ENCODE results near the gene CDC20B.

The CDC20B gene, protein sequence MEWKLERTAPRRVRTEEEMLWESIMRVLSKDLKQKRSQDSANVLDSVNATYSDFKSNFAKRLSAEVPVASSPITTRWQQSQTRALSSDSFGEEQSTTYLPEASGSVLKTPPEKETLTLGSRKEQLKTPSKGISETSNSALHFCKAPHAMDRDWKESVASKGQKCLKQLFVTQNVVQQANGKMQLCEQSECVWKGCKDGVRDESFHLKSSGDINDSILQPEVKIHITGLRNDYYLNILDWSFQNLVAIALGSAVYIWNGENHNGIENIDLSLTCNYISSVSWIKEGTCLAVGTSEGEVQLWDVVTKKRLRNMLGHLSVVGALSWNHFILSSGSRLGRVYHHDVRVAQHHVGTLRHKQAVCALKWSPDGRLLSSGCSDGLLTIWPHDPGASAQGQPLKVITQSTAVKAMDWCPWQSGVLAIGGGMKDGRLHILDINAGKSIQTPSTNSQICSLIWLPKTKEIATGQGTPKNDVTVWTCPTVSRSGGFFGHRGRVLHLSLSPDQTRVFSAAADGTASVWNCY

DNA sequence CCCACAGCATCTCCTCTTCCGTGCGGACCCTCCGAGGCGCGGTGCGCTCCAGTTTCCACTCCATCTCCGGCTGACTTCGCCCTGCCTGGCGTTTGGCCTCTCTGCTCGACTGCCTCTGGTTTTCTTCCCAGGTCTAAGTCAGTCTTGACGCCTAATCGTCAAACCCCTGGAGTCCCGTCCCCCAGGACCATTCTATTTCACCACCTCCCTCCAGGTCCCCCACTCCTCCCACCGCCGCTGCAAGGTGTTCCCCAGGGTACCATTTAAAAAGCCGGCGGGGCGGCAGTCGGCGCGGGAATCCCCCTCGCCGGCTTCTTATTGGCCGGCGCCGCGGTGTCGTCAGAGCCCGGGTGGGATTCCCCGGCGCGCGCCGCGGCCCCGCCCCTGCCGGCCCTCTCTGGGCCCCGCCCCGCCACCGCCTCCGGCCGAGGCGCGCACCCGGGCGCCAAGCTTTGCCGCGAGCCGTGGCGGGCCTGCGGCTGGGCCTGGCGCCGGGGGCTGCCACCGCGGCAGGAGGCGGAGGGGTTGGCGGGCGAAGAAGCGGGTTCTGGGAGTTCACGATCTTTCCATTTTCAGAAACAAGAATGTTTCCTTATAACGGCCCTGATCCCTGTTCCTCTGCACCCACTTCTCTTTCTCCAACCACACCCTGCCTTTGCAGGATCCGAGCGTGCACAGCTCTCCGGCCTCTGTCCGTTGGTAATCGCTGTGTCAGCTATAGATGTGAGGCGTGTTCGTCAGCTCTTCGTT, at the start of gene CDC20B:
CDC20B (minus strand) TSS at position 241 of the 750 bp plus-strand sequence; CDS start at position 64, 177 bp downstream.
- peak within 1 kb of the TSS; percentile 50 for H3K27ac ChIP-seq
- peak within 1 kb of the TSS; percentile 93 for H3K4me2 ChIP-seq
- no peaks in the 10 kb centered on the region for H4K20me1 ChIP-seq (ENCODE audit: insufficient read depth)
- TF ChIP-seq, protein P1, sequence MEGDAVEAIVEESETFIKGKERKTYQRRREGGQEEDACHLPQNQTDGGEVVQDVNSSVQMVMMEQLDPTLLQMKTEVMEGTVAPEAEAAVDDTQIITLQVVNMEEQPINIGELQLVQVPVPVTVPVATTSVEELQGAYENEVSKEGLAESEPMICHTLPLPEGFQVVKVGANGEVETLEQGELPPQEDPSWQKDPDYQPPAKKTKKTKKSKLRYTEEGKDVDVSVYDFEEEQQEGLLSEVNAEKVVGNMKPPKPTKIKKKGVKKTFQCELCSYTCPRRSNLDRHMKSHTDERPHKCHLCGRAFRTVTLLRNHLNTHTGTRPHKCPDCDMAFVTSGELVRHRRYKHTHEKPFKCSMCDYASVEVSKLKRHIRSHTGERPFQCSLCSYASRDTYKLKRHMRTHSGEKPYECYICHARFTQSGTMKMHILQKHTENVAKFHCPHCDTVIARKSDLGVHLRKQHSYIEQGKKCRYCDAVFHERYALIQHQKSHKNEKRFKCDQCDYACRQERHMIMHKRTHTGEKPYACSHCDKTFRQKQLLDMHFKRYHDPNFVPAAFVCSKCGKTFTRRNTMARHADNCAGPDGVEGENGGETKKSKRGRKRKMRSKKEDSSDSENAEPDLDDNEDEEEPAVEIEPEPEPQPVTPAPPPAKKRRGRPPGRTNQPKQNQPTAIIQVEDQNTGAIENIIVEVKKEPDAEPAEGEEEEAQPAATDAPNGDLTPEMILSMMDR (conservative IDR thresholded peaks at IDR 0.05; ENCODE audit: low read depth, low read length) = no peak
- peak within 1 kb of the TSS; percentile 43 for H3K4me3 ChIP-seq (IDR thresholded peaks at IDR 0.05; ENCODE audit: insufficient read depth, low read depth, low read length)
- peak within 1 kb of the TSS; percentile 73 for H2AFZ ChIP-seq (ENCODE audit: low read depth)
- H3K79me2 ChIP-seq (ENCODE audit: insufficient read depth, low read depth) = no peaks in the 10 kb centered on the region
- H3K4me1 ChIP-seq (ENCODE audit: low read depth, poor library complexity, severe bottlenecking) = peaks cover 34% of the 10 kb centered on the region
- H3K27me3 ChIP-seq (ENCODE audit: insufficient read depth, low read depth) = 0 out of 2 replicates have a peak, but pooled peaks cover 4% of the 10 kb centered on the region
- H3K9ac ChIP-seq = peak within 1 kb of the TSS; percentile 74
- H3K36me3 ChIP-seq (ENCODE audit: insufficient read depth) = no peaks in the 10 kb centered on the region

DNA sequence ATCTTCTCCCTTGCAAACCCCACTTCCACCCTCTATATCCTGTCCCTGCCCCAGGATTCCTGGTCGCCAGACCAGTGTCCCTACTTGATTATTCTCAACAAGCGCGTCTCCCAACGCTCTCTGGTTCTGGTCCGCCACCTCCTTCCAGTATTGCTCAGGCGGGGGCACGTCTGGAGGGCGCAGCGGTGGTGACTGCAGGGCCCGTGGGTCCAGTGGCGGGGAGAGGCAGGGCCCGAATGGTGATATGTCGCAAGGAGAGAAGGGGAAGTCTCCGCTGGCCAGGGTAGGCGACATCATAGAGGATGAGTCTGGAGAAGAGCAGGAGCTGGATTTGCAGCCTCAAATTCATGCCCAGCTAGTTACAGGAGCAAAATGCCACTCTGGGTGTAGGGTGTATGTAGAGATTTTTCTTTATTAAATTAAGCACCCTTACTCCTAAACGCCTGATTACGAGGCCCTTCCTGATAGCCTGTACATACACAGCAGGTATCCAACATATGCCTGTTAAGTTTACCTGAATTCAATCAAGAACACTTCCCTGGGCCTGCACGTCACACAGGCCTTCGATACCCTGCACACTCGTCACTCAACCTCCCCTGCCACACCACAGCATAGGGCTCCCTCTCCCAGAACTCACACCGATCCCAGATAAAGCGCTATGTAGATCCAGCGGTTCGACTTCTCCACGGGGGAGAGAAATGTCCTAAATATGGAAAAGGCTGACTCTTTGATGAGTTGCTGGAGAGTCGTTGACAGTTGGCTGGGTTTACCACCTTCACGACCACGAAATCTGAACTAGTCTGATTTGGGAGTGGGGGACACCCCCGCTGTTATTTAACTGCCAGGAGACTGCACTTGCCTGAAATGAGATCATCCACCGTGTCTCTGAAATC, 49.4 kb upstream of the CDC20B start:
- H3K27me3 ChIP-seq (ENCODE audit: insufficient read depth, low read depth) = no peaks in the 10 kb centered on the region
- no peaks in the 10 kb centered on the region for H3K79me2 ChIP-seq (ENCODE audit: insufficient read depth, low read depth)

DNA sequence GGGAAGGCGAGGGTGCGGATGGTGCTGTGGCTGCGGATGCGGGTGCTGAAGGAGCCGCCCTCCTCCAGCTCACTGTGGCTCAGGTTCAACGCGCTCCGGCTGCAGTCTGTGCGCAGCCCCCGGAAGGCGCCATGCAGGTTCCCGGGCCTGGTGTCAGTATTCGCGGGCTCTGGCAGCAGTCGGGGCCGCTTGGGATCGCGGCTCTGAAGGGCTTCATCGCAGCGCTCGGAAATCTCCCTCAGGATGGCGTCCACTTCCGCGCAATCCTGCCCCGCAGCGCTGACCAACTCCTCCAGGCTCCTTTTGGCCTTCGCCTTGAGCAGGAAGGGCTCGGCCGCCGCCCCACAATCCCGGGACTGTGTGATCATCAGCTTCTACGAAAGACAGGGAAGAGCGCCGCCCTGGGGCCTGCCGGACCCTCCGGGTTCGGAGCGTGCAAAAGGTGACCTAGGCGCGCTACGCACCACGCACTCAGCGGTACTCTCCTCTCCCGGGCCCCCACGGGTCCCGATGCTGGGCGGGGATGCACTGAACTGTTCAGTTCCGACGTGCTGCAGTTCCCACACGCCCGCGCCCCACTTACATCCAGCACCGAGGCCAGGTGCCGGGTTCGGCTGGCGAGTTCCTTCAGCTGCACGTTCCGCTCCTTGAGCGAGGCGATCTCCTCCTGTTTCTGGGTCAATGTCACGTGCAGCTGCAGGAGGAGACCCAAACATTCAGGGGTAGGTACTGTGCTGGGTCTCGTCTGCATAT, 47.6 kb upstream of the CDC20B start:
- H3K4me3 ChIP-seq (IDR thresholded peaks at IDR 0.05; ENCODE audit: insufficient read depth, low read depth, low read length) = no peak overlapping the region
- no peak overlapping the region for H3K27ac ChIP-seq
- H3K27me3 ChIP-seq (ENCODE audit: insufficient read depth, low read depth) = no peaks in the 10 kb centered on the region
- no peaks in the 10 kb centered on the region for H4K20me1 ChIP-seq (ENCODE audit: insufficient read depth)
- H3K36me3 ChIP-seq (ENCODE audit: insufficient read depth) = no peaks in the 10 kb centered on the region
- H3K79me2 ChIP-seq (ENCODE audit: insufficient read depth, low read depth) = no peaks in the 10 kb centered on the region
- H3K9ac ChIP-seq = no peak overlapping the region
- TF ChIP-seq, protein P1 (conservative IDR thresholded peaks at IDR 0.05; ENCODE audit: low read depth, low read length) = no peak
- H3K4me2 ChIP-seq = no peak overlapping the region
- H2AFZ ChIP-seq (ENCODE audit: low read depth) = no peak overlapping the region
- no peaks in the 10 kb centered on the region for H3K4me1 ChIP-seq (ENCODE audit: low read depth, poor library complexity, severe bottlenecking)

More for the DNA sequence above, 49.4 kb upstream of the CDC20B start:
- Histone ChIP-seq H2AFZ (ENCODE audit: low read depth) (no peak overlapping the region), H3K4me1 (ENCODE audit: low read depth, poor library complexity, severe bottlenecking) (peaks cover 7% of the 10 kb centered on the region), H4K20me1 (ENCODE audit: insufficient read depth) (no peaks in the 10 kb centered on the region), H3K36me3 (ENCODE audit: insufficient read depth) (no peaks in the 10 kb centered on the region), H3K4me3 (IDR thresholded peaks at IDR 0.05; ENCODE audit: insufficient read depth, low read depth, low read length) (no peak overlapping the region), H3K4me2 (no peak overlapping the region), H3K27ac (no peak overlapping the region), H3K9ac (no peak overlapping the region)
- TF ChIP-seq, protein P1 (conservative IDR thresholded peaks at IDR 0.05; ENCODE audit: low read depth, low read length) = no peak
